H9 (cell line): ENCODE results near the gene SDR42E1. TPM values are rescaled to one million over a fixed set of nuclear protein-coding genes. Genes with fewer than 3 reads are reported as not detected.

ENCODE experiments used
- DNase-seq: peaks from one replicate; pipeline ENCODE4 v3.0.0-alpha.2; 2017
- H2AFZ ChIP-seq: one replicate; pipeline ENCODE4 v1.6.1; 2013; ENCODE audit warnings: mild to moderate bottlenecking, low read length, control low read depth, moderate library complexity
- H2AK5ac ChIP-seq: 2 replicates; pipeline ENCODE4 v1.6.1; 2013; ENCODE audit warnings: low read length, control low read depth, mixed read lengths; ENCODE audit not compliant: insufficient read length
- H2BK120ac ChIP-seq: one replicate; pipeline ENCODE4 v1.6.1; 2013; ENCODE audit warnings: low read depth, mild to moderate bottlenecking, low read length, control low read depth, inconsistent platforms; ENCODE audit not compliant: poor library complexity, severe bottlenecking
- H2BK12ac ChIP-seq: 2 replicates; pipeline ENCODE4 v1.6.1; 2013; ENCODE audit warnings: low read length, control low read depth, mixed read lengths, low read depth; ENCODE audit not compliant: insufficient read length
- H2BK15ac ChIP-seq: 2 replicates; pipeline ENCODE4 v1.6.1; 2013; ENCODE audit warnings: low read depth, low read length, control low read depth
- H2BK20ac ChIP-seq: one replicate; pipeline ENCODE4 v1.6.1; 2013; ENCODE audit warnings: low read depth, mild to moderate bottlenecking, low read length, control low read depth, inconsistent platforms; ENCODE audit not compliant: poor library complexity, severe bottlenecking
- H2BK5ac ChIP-seq: 2 replicates; pipeline ENCODE4 v1.6.1; 2013; ENCODE audit warnings: low read length, control low read depth, mixed read lengths; ENCODE audit not compliant: insufficient read length
- H3K14ac ChIP-seq: 2 replicates; pipeline ENCODE4 v1.6.1; 2013; ENCODE audit warnings: low read length, control low read depth; ENCODE audit not compliant: insufficient read depth
- H3K18ac ChIP-seq: 2 replicates; pipeline ENCODE4 v1.6.1; 2013; ENCODE audit warnings: low read depth, mild to moderate bottlenecking, mixed read lengths, low read length, control low read depth; ENCODE audit not compliant: insufficient read length
- H3K23ac ChIP-seq: 2 replicates; pipeline ENCODE4 v1.6.1; 2013; ENCODE audit warnings: low read length, control low read depth, mixed read lengths, low read depth; ENCODE audit not compliant: insufficient read length
- H3K23me2 ChIP-seq: 2 replicates; pipeline ENCODE4 v1.6.1; 2013; ENCODE audit warnings: low read depth, mild to moderate bottlenecking, mixed read lengths, low read length, control low read depth; ENCODE audit not compliant: insufficient read length, poor library complexity, severe bottlenecking
- H3K27ac ChIP-seq: 2 replicates; pipeline ENCODE4 v1.5.1; 2013; ENCODE audit warnings: low read length, control low read depth, mixed read lengths, low read depth; ENCODE audit not compliant: insufficient read length
- H3K27me3 ChIP-seq: 2 replicates; pipeline ENCODE4 v1.6.1; 2013; ENCODE audit warnings: low read length, control low read depth, inconsistent platforms; ENCODE audit not compliant: insufficient read depth
- H3K4ac ChIP-seq: 2 replicates; pipeline ENCODE4 v1.6.1; 2013; ENCODE audit warnings: low read depth, mild to moderate bottlenecking, control low read depth, inconsistent platforms, low read length, moderate library complexity
- H3K4me1 ChIP-seq: 2 replicates; pipeline ENCODE4 v1.6.1; 2013; ENCODE audit warnings: low read length, control low read depth, inconsistent platforms; ENCODE audit not compliant: insufficient read depth
- H3K4me2 ChIP-seq: 2 replicates; pipeline ENCODE4 v1.6.1; 2013; ENCODE audit warnings: low read length, control low read depth, mixed read lengths; ENCODE audit not compliant: insufficient read length, insufficient read depth
- H3K56ac ChIP-seq: 2 replicates; pipeline ENCODE4 v1.6.1; 2013; ENCODE audit warnings: low read depth, mild to moderate bottlenecking, mixed read lengths, low read length, control low read depth; ENCODE audit not compliant: insufficient read length
- H3K79me1 ChIP-seq: 2 replicates; pipeline ENCODE4 v1.6.1; 2013; ENCODE audit warnings: low read depth, mild to moderate bottlenecking, moderate library complexity, low read length, control low read depth, inconsistent platforms; ENCODE audit not compliant: insufficient read depth, poor library complexity, severe bottlenecking
- H3K79me2 ChIP-seq: 2 replicates; pipeline ENCODE4 v1.6.1; 2013; ENCODE audit warnings: low read length, control low read depth, inconsistent platforms; ENCODE audit not compliant: insufficient read depth
- H3K9ac ChIP-seq: 2 replicates; pipeline ENCODE4 v1.6.1; 2013; ENCODE audit warnings: low read length, control low read depth, mixed read lengths; ENCODE audit not compliant: insufficient read length; ENCODE audit errors: extremely low read depth
- H3K9me3 ChIP-seq: one replicate; pipeline ENCODE4 v1.6.1; 2013; ENCODE audit warnings: low read depth, low read length, inconsistent platforms; ENCODE audit not compliant: control insufficient read depth
- H3T11ph ChIP-seq: one replicate; pipeline ENCODE4 v1.6.1; 2013; ENCODE audit warnings: mild to moderate bottlenecking, low read length, control low read depth, inconsistent platforms
- H4K20me1 ChIP-seq: one replicate; pipeline ENCODE4 v1.6.1; 2013; ENCODE audit not compliant: control insufficient read depth, insufficient read length, insufficient read depth
- H4K5ac ChIP-seq: 2 replicates; pipeline ENCODE4 v1.6.1; 2013; ENCODE audit warnings: low read depth, mild to moderate bottlenecking, mixed read lengths, low read length, control low read depth; ENCODE audit not compliant: insufficient read length
- H4K8ac ChIP-seq: replicated peaks from 2 replicates; pipeline ENCODE4 v1.6.1; 2013; ENCODE audit warnings: low read length, control low read depth, mixed read lengths, low read depth; ENCODE audit not compliant: insufficient read length
- H4K91ac ChIP-seq: 2 replicates; pipeline ENCODE4 v1.6.1; 2013; ENCODE audit warnings: low read depth, mild to moderate bottlenecking, moderate library complexity, mixed read lengths, low read length, control low read depth; ENCODE audit not compliant: insufficient read length
- H3K27ac Mint-ChIP-seq, 3 experiments: 2 replicates in 2 of 3; 3 replicates in 1 of 3; pipeline ENCODE4 v1.8.0; 2020 to 2021; ENCODE audit warnings: mixed read lengths in 3 of 3, mild to moderate bottlenecking in 1 of 3, moderate library complexity in 1 of 3
- H3K27me3 Mint-ChIP-seq: 2 replicates; pipeline ENCODE4 v1.8.0; 2021; ENCODE audit warnings: low read depth, mild to moderate bottlenecking, moderate library complexity, mixed read lengths
- H3K36me3 Mint-ChIP-seq, 3 experiments: 2 replicates in 2 of 3; 3 replicates in 1 of 3; pipeline ENCODE4 v1.8.0; 2020 to 2021; ENCODE audit warnings: low read depth in 3 of 3, mixed read lengths in 3 of 3; ENCODE audit not compliant: insufficient read depth in 1 of 3
- H3K4me1 Mint-ChIP-seq, 2 experiments: 2 replicates each; pipeline ENCODE4 v1.8.0; 2020; ENCODE audit warnings: mixed read lengths in 2 of 2
- H3K4me3 Mint-ChIP-seq, 2 experiments: 2 replicates in 1 of 2; 3 replicates in 1 of 2; pipeline ENCODE4 v1.8.0; 2020 to 2021; ENCODE audit warnings: mild to moderate bottlenecking in 2 of 2, mixed read lengths in 2 of 2, moderate library complexity in 1 of 2
- H3K9me3 Mint-ChIP-seq, 2 experiments: 2 replicates in 1 of 2; 3 replicates in 1 of 2; pipeline ENCODE4 v1.8.0; 2020; ENCODE audit warnings: mild to moderate bottlenecking in 2 of 2, mixed read lengths in 2 of 2, moderate library complexity in 1 of 2
- WGBS: extraction: QIAGEN DNeasy Blood & Tissue Kit; methylation state at CpG from one replicate; pipeline ENCODE4 v1.1.7; 2013; ENCODE audit warnings: missing lambda C conversion rate, low lambda C conversion rate, mixed read lengths; ENCODE audit not compliant: insufficient read length; ENCODE audit errors: extremely low coverage; 5-methylcytosine and 5-hydroxymethylcytosine counted together
- total RNA-seq: library from RNA; stranded (reverse); gene quantifications from 2 replicates; pipeline ENCODE4 v1.2.1, GENCODE V29; 2021
- TF ChIP-seq, protein P1 (sequence below): fragments of 200-600 bp; sonication (generic); conservative IDR thresholded peaks from 3 replicates; pipeline ENCODE4 v1.8.0; 2021; ENCODE audit warnings: antibody characterized with exemption, mild to moderate bottlenecking

Gene SDR42E1
- total RNA-seq, 1 experiment from 2014 or later, result not detected

DNA sequence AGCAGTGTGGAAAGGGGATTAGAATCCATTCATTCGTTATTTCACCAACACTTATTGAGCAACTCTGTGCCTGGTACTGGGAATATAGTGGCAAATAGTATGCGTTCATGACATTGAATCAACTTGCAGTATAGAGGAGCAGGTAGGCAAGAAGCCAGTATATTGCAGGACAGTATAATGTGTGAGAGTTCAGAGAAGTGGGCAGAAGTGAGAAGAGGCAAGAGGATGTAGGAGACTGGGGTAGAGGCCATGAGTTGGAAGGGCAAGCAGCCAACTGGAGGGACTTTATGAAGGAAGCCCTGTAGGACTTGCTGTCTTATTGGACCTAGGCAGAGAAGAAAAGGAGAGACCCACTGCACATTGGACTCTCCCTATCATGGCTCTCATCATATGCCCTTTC, 36.1 kb upstream of the SDR42E1 start:
- WGBS, result no CpG with 5 or more reads among the region's 2 CpGs

More for the DNA sequence above, 36.1 kb upstream of the SDR42E1 start:
- H3K4me1 Mint-ChIP-seq, result no peaks in the 10 kb centered on the region; a peak in 1 of 4 replicates
- Histone ChIP-seq H3K9me3 (no peaks in the 10 kb centered on the region), H2BK12ac (no peak overlapping the region), H4K20me1 (no peaks in the 10 kb centered on the region), H3K27ac (no peak overlapping the region), H3K14ac (no peak overlapping the region), H3K4me2 (no peak overlapping the region), H3K56ac (no peak overlapping the region), H3K79me1 (no peaks in the 10 kb centered on the region), H2BK5ac (no peak overlapping the region), H4K91ac (no peak overlapping the region), H3K23ac (no peak overlapping the region), H3K4me1 (no peaks in the 10 kb centered on the region), H4K5ac (no peak overlapping the region), H4K8ac (no peak overlapping the region), H3K27me3 (no peaks in the 10 kb centered on the region), H3K9ac (no peak overlapping the region), H2BK15ac (no peak overlapping the region), H3K18ac (no peak overlapping the region), H2AK5ac (no peak overlapping the region), H3T11ph (no peak overlapping the region), H3K79me2 (no peaks in the 10 kb centered on the region), H2BK20ac (no peak overlapping the region), H2BK120ac (no peak overlapping the region), H3K23me2 (no peaks in the 10 kb centered on the region), H3K4ac (no peak overlapping the region), H2AFZ (no peak overlapping the region)
- H3K4me3 Mint-ChIP-seq, result no peak overlapping the region
- no peaks in the 10 kb centered on the region for H3K9me3 Mint-ChIP-seq
- no peak overlapping the region for H3K27ac Mint-ChIP-seq
- TF ChIP-seq, protein P1, sequence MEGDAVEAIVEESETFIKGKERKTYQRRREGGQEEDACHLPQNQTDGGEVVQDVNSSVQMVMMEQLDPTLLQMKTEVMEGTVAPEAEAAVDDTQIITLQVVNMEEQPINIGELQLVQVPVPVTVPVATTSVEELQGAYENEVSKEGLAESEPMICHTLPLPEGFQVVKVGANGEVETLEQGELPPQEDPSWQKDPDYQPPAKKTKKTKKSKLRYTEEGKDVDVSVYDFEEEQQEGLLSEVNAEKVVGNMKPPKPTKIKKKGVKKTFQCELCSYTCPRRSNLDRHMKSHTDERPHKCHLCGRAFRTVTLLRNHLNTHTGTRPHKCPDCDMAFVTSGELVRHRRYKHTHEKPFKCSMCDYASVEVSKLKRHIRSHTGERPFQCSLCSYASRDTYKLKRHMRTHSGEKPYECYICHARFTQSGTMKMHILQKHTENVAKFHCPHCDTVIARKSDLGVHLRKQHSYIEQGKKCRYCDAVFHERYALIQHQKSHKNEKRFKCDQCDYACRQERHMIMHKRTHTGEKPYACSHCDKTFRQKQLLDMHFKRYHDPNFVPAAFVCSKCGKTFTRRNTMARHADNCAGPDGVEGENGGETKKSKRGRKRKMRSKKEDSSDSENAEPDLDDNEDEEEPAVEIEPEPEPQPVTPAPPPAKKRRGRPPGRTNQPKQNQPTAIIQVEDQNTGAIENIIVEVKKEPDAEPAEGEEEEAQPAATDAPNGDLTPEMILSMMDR, result no peak
- H3K36me3 Mint-ChIP-seq, result no peaks in the 10 kb centered on the region
- H3K27me3 Mint-ChIP-seq, result peaks cover 5% of the 10 kb centered on the region; the same call in 1 of the 2 replicates
- DNase-seq, result no peak
